G401.6 (cell line): ENCODE data around the gene AHSP.
"Not testable (repeated sequence)": the region's sequence is repeated elsewhere in the genome, so short reads cannot be mapped to it uniquely, and the experiment has no call there.

Experiments used
- FAIRE-seq: peaks from 2 replicates; lab custom pipeline; 2012; peaks lifted over from hg19 to GRCh38; lab: Jason Lieb, UNC

Gene AHSP

GRCh38 chr16:31501226-31501965, 26.3 kb upstream of the AHSP start:
- no peak for FAIRE-seq

GRCh38 chr16:31501966-31502348, 25.7 kb upstream of the AHSP start:
- FAIRE-seq, result no peak

GRCh38 chr16:31502981-31503380, 24.7 kb upstream of the AHSP start:
- no peak for FAIRE-seq

GRCh38 chr16:31503555-31503954, 24.1 kb upstream of the AHSP start:
- FAIRE-seq, result not testable (repeated sequence)

GRCh38 chr16:31504159-31504558, 23.5 kb upstream of the AHSP start:
- FAIRE-seq, result no peak

- no peak for FAIRE-seq
Measured at GRCh38 chr16:31505483-31505882, 22.2 kb upstream of the AHSP start.

GRCh38 chr16:31507617-31507928, 20.1 kb upstream of the AHSP start:
- no peak for FAIRE-seq

GRCh38 chr16:31507929-31508705, 19.6 kb upstream of the AHSP start, which contains the start of gene RUSF1:
RUSF1 (minus strand) TSS chr16:31508391; CDS start chr16:31508373, 18 bp downstream.
- no peak for FAIRE-seq

GRCh38 chr16:31508706-31509195, 18.9 kb upstream of the AHSP start:
- FAIRE-seq, result no peak

- no peak for FAIRE-seq
Measured at GRCh38 chr16:31513126-31513525, 14.6 kb upstream of the AHSP start.

GRCh38 chr16:31513884-31514283, 13.8 kb upstream of the AHSP start:
- no peak for FAIRE-seq

- no peak for FAIRE-seq
Measured at GRCh38 chr16:31517800-31518402, 9.8 kb upstream of the AHSP start.

- no peak for FAIRE-seq
Measured at GRCh38 chr16:31519759-31520431, 7.8 kb upstream of the AHSP start.

GRCh38 chr16:31521368-31521767, 6.3 kb upstream of the AHSP start:
- FAIRE-seq, result no peak

- FAIRE-seq, result no peak
Measured at GRCh38 chr16:31522071-31522470, 5.6 kb upstream of the AHSP start.

- not testable (repeated sequence) for FAIRE-seq
Measured at GRCh38 chr16:31523768-31524167, 3.9 kb upstream of the AHSP start.

- FAIRE-seq, result no peak
Measured at GRCh38 chr16:31525113-31525512, 2.6 kb upstream of the AHSP start.

GRCh38 chr16:31528523-31529107, 915 bp downstream of the AHSP start:
- no peak for FAIRE-seq

GRCh38 chr16:31529108-31529936, 1.6 kb downstream of the AHSP start:
- no peak for FAIRE-seq

GRCh38 chr16:31529937-31530312, 2.2 kb downstream of the AHSP start:
- FAIRE-seq, result no peak

GRCh38 chr16:31530405-31530804, 2.7 kb downstream of the AHSP start:
- FAIRE-seq, result no peak
